HepG2 (cell line): ENCODE results near the gene E2F1. TPM values are rescaled to one million over a fixed set of nuclear protein-coding genes. Genes with fewer than 3 reads are reported as not detected.

Source experiments
- ASH2L ChIP-seq: fragments of 300-600, 200-600 bp; sonication (generic); IDR thresholded peaks from 2 replicates; pipeline ENCODE4 v1.7.0; 2017; ENCODE audit warnings: low read depth, mild to moderate bottlenecking, moderate library complexity, mixed read lengths, low read length; ENCODE audit not compliant: insufficient read length
- DBP ChIP-seq: sonication (generic); formaldehyde crosslinking; IDR thresholded peaks from 2 replicates; pipeline ENCODE4 v1.4.0; 2020; ENCODE audit warnings: missing genetic modification reagents; ENCODE audit errors: not compliant biosample characterization
- HBP1 ChIP-seq: IDR thresholded peaks from 2 replicates; pipeline ENCODE4 v1.6.1; 2016; ENCODE audit warnings: low read depth, control low read depth
- HNRNPL ChIP-seq: fragments of 200-400 bp; formaldehyde crosslinking; IDR thresholded peaks from 2 replicates; pipeline ENCODE4 v1.6.1; 2017; ENCODE audit warnings: mild to moderate bottlenecking, low read depth, low read length
- JUNB ChIP-seq: sonication (generic); formaldehyde crosslinking; IDR thresholded peaks from 2 replicates; pipeline ENCODE4 v1.8.0; 2022; ENCODE audit warnings: missing genetic modification reagents, mild to moderate bottlenecking, borderline replicate concordance
- MBNL3 ChIP-seq: fragments of 250-450 bp; sonication (Bioruptor Pico); conservative IDR thresholded peaks from 2 replicates; pipeline ENCODE4 v1.8.0; 2022; ENCODE audit warnings: mild to moderate bottlenecking, inconsistent platforms
- MEIS2 ChIP-seq: sonication (generic); formaldehyde crosslinking; IDR thresholded peaks from 2 replicates; pipeline ENCODE4 v1.9.0; 2021; ENCODE audit warnings: mild to moderate bottlenecking, missing genetic modification reagents
- NCOR1 ChIP-seq: fragments of 200-600 bp; sonication (generic); IDR thresholded peaks from 2 replicates; pipeline ENCODE4 v1.7.0; 2017; ENCODE audit warnings: antibody characterized with exemption, low read length, borderline replicate concordance
- NFKBIZ ChIP-seq: IDR thresholded peaks from 2 replicates; pipeline ENCODE4 v1.6.1; 2018; ENCODE audit warnings: missing genetic modification reagents, missing compliant biosample characterization
- SALL2 ChIP-seq: sonication (generic); formaldehyde crosslinking; IDR thresholded peaks from 2 replicates; pipeline ENCODE4 v1.8.1; 2023; ENCODE audit warnings: mild to moderate bottlenecking, missing genetic modification reagents, inconsistent platforms
- SKI ChIP-seq: fragments of 450-650 bp; IDR thresholded peaks from one replicate; pipeline ENCODE4 v1.6.1; 2018; ENCODE audit warnings: mild to moderate bottlenecking; ENCODE audit not compliant: partially characterized antibody
- SP1 ChIP-seq, 2 experiments: fragments of 450-650 bp in 1 of 2; sonication (generic) in 1 of 2; formaldehyde crosslinking in 1 of 2; IDR thresholded peaks; 2 replicates each; pipeline versions ENCODE4 v1.4.0 to v1.6.1; 2016 to 2020; ENCODE audit warnings: missing genetic modification reagents in 1 of 2
- STAT5B ChIP-seq: sonication (generic); formaldehyde crosslinking; IDR thresholded peaks from 2 replicates; pipeline ENCODE4 v1.4.0; 2020; ENCODE audit warnings: missing genetic modification reagents
- YEATS4 ChIP-seq: sonication (generic); formaldehyde crosslinking; IDR thresholded peaks from 2 replicates; pipeline ENCODE4 v1.4.0; 2020; ENCODE audit warnings: missing genetic modification reagents, borderline replicate concordance
- ZBTB1 ChIP-seq: sonication (generic); formaldehyde crosslinking; IDR thresholded peaks from 2 replicates; pipeline ENCODE4 v1.4.0; 2020; ENCODE audit warnings: missing genetic modification reagents, borderline replicate concordance
- ZBTB33 ChIP-seq: sonication (generic); formaldehyde crosslinking; IDR thresholded peaks from 2 replicates; pipeline ENCODE4 v1.4.0; 2020; ENCODE audit warnings: missing genetic modification reagents
- ZMAT3 ChIP-seq: sonication (generic); formaldehyde crosslinking; conservative IDR thresholded peaks from 2 replicates; pipeline ENCODE4 v1.7.0; 2021; ENCODE audit warnings: missing genetic modification reagents
- ZNF3 ChIP-seq: IDR thresholded peaks from 2 replicates; pipeline ENCODE4 v1.7.0; 2017; ENCODE audit warnings: inconsistent platforms
- ZNF512B ChIP-seq: sonication (generic); formaldehyde crosslinking; IDR thresholded peaks from 2 replicates; pipeline ENCODE4 v1.5.1; 2020; ENCODE audit warnings: missing genetic modification reagents, mild to moderate bottlenecking, borderline replicate concordance
- ZNF616 ChIP-seq: sonication (generic); formaldehyde crosslinking; IDR thresholded peaks from 2 replicates; pipeline ENCODE4 v1.5.0; 2020; ENCODE audit warnings: low read depth, mild to moderate bottlenecking, missing genetic modification reagents
- ZNF800 ChIP-seq: sonication (generic); formaldehyde crosslinking; IDR thresholded peaks from 2 replicates; pipeline ENCODE4 v1.4.0; 2020; ENCODE audit warnings: missing genetic modification reagents
- ZNF816 ChIP-seq: sonication (generic); formaldehyde crosslinking; IDR thresholded peaks from 2 replicates; pipeline ENCODE4 v1.8.0; 2022; ENCODE audit warnings: missing genetic modification reagents, mild to moderate bottlenecking, borderline replicate concordance
- polyA plus RNA-seq, 8 experiments: library from polyadenylated mRNA; depleted of rRNA in 3 of 8; stranded (reverse) in 7 of 8; unstranded in 1 of 8; fragments of >200 nt; fragmentation: Illumina TruSeq in 4 of 8; extraction: Trizol in 4 of 8; gene quantifications; 2 replicates each; pipeline versions ENCODE4 v1.2.1 to v1.2.3, GENCODE V29; 2011 to 2016; ENCODE audit warnings: low read depth in 4 of 8, missing spikeins in 1 of 8, mixed read lengths in 1 of 8; ENCODE audit not compliant: insufficient read depth in 1 of 8
- total RNA-seq, 5 experiments: library from RNA; depleted of rRNA; stranded (reverse); fragments of >200 nt; fragmentation: Illumina TruSeq; extraction: Trizol; gene quantifications; 2 replicates each; pipeline ENCODE4 v1.2.3, GENCODE V29; 2016; ENCODE audit warnings: low read depth in 1 of 5

Gene E2F1
- total and polyA plus RNA-seq, 2 of the 13 experiments (the other 11 are each of a cell fraction or from before 2014, with no cell fraction given): 25.5 to 39.4 TPM

- no peak for TF ChIP-seq HBP1 (CRISPR knock-in tag)
- TF ChIP-seq DBP (CRISPR knock-in tag): no peak
- TF ChIP-seq ZNF3 (CRISPR knock-in tag): no peak
- no peak for TF ChIP-seq ZNF800
- TF ChIP-seq SP1 (IDR thresholded peaks at IDR 0.05): no peak
- TF ChIP-seq SP1 (CRISPR knock-in tag; IDR thresholded peaks at IDR 0.05): no peak
- no peak for TF ChIP-seq YEATS4 (CRISPR knock-in tag)
- no peak for TF ChIP-seq HNRNPL
- no peak; the same call in 1 of the 2 replicates for TF ChIP-seq NFKBIZ (CRISPR knock-in tag)
- no peak for TF ChIP-seq ASH2L
- TF ChIP-seq SKI: peak; percentile 98
- TF ChIP-seq MBNL3 (CRISPR knock-in tag): peak; percentile 93
- no peak for TF ChIP-seq STAT5B (CRISPR knock-in tag)
- TF ChIP-seq ZMAT3: no peak
- TF ChIP-seq ZNF616 (CRISPR knock-in tag): no peak
- no peak for TF ChIP-seq SALL2 (CRISPR knock-in tag)
- peak; percentile 79 for TF ChIP-seq ZBTB33
- TF ChIP-seq ZNF512B (CRISPR knock-in tag): no peak
- no peak for TF ChIP-seq NCOR1
- TF ChIP-seq ZNF816: no peak
- TF ChIP-seq ZBTB1 (CRISPR knock-in tag): no peak
- TF ChIP-seq MEIS2 (CRISPR knock-in tag): no peak; the same call in 1 of the 2 replicates
- TF ChIP-seq JUNB (CRISPR knock-in tag): no peak
These were observed 45.5 kb upstream of the E2F1 start, which contains the start of gene ZNF341 (continued) for GRCh38 chr20:33731693-33732165.
